ENCODE results near the gene RPS6KA2.
A peak's percentile ranks its signal among the peaks of the same experiment; 100 is the strongest.

RPS6KA2 gene

DNA sequence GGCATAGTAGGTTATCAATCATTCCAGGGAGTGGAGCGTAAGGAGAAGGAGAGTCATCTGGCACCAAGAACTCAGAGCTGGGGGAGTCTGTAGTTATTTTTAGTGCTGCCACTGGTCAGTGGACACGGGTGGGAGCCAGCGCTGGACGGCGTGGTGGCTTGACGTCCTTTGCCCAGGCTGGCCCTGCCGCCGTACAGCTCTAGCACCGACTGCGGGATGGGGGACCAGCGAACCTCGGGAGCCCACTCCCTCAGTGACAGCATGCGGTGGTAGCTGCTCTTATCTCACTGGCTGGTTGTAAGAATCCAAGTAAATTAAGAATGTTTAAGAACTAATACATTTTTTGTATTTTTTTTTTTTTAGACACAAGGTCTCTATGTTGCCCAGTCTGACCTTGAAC is 32.5 kb upstream of the RPS6KA2 start:
- Mint-ChIP-seq H3K4me1 (peaks cover 17% of the 10 kb centered on the region), H3K36me3 (ENCODE audit: low read depth) (no peaks in the 10 kb centered on the region), H3K4me3 (no peak overlapping the region), H3K27me3 (ENCODE audit: low read depth) (peaks cover 23% of the 10 kb centered on the region), H3K27ac (no peak overlapping the region), H3K9me3 (no peaks in the 10 kb centered on the region)
- TF ChIP-seq, protein P1, sequence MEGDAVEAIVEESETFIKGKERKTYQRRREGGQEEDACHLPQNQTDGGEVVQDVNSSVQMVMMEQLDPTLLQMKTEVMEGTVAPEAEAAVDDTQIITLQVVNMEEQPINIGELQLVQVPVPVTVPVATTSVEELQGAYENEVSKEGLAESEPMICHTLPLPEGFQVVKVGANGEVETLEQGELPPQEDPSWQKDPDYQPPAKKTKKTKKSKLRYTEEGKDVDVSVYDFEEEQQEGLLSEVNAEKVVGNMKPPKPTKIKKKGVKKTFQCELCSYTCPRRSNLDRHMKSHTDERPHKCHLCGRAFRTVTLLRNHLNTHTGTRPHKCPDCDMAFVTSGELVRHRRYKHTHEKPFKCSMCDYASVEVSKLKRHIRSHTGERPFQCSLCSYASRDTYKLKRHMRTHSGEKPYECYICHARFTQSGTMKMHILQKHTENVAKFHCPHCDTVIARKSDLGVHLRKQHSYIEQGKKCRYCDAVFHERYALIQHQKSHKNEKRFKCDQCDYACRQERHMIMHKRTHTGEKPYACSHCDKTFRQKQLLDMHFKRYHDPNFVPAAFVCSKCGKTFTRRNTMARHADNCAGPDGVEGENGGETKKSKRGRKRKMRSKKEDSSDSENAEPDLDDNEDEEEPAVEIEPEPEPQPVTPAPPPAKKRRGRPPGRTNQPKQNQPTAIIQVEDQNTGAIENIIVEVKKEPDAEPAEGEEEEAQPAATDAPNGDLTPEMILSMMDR (IDR thresholded peaks at IDR 0.05; ENCODE audit: unreplicated experiment in 3 of 3), result no peak

DNA sequence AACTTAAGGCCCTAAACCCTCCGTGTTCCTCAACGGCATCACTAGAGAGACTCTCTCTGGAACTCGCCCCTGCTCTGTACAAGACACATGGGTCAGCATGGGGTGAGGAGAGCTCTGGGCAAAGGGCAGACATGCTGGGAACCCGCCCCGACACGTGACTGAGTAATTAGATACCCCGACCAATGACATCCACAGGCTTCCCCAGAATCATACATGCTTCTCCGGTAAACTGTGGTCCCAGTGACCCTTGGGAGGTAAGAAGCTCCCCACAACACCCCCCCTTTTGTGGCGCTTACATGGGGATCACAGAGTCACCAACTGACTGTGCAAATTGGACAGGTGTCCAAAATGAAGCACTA is 31.7 kb upstream of the RPS6KA2 start:
- Mint-ChIP-seq H3K36me3 (ENCODE audit: low read depth) (no peaks in the 10 kb centered on the region), H3K9me3 (no peaks in the 10 kb centered on the region), H3K27ac (no peak overlapping the region), H3K27me3 (ENCODE audit: low read depth) (peaks cover 23% of the 10 kb centered on the region), H3K4me3 (no peak overlapping the region), H3K4me1 (peaks cover 17% of the 10 kb centered on the region)
- TF ChIP-seq, protein P1 (IDR thresholded peaks at IDR 0.05; ENCODE audit: unreplicated experiment in 3 of 3), result no peak

DNA sequence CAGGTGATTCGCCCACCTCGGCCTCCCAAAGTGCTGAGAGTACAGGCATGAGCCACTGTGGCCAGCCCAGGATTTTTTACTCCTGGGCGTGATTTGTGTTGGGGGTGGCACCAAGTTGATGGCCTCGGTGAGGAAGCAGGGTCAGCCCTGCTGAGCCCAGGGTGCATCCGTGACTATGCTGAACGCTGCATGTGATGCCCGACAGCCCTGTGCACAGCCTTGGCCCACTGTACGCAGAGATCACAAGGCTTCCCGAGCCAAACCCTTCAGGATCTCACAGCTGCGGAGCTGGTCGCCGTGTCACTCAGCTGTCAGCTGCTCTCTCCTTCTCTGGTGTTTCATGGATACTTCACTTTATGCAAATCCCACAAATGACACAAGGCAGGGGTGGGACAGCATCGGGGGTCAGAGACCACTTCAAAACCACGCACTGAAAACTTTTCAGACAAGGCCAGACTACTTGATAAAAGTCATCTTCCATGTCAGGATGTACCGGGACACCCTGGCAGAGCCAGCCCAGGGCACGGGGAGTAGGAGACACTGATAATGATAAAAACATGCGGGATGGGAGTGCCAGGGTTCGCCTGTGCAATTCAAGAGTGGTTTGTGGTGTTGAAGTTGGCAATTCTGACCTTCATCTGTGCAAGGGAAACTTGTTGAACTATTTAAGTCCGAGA is 31.2 kb upstream of the RPS6KA2 start:
- H3K4me1 Mint-ChIP-seq, result peaks cover 17% of the 10 kb centered on the region
- no peaks in the 10 kb centered on the region for H3K9me3 Mint-ChIP-seq
- TF ChIP-seq, protein P1 (IDR thresholded peaks at IDR 0.05; ENCODE audit: unreplicated experiment in 3 of 3), result no peak

DNA sequence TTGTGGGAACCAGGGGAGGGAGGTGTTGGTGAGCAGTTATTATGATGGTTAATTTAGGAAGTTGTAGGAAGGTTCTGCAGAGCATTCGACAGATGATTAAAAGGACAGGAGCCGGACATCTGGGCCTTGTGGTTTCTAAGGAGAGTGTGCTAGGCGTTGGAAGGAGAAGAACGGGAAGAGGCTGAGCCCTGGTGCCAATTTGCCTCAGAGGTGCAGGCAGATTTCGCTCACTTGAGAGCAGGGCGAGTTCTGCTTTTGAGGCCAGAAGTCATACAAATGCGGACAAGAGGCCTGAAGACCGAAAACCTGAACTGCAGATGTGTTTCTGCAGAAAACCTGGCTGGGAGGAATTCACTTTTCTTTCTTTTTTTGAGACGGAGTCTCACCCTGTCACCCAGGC is 30.5 kb upstream of the RPS6KA2 start:
- no peak overlapping the region for H3K4me3 Mint-ChIP-seq
- peaks cover 17% of the 10 kb centered on the region for H3K4me1 Mint-ChIP-seq
- no peaks in the 10 kb centered on the region for H3K36me3 Mint-ChIP-seq (ENCODE audit: low read depth)
- H3K27me3 Mint-ChIP-seq (ENCODE audit: low read depth), result peaks cover 14% of the 10 kb centered on the region
- H3K9me3 Mint-ChIP-seq, result no peaks in the 10 kb centered on the region
- TF ChIP-seq, protein P1 (IDR thresholded peaks at IDR 0.05; ENCODE audit: unreplicated experiment in 3 of 3), result no peak
- no peak overlapping the region for H3K27ac Mint-ChIP-seq

More for the DNA sequence above, 31.2 kb upstream of the RPS6KA2 start:
- no peak overlapping the region for H3K27ac Mint-ChIP-seq
- no peaks in the 10 kb centered on the region for H3K36me3 Mint-ChIP-seq (ENCODE audit: low read depth)
- peaks cover 19% of the 10 kb centered on the region for H3K27me3 Mint-ChIP-seq (ENCODE audit: low read depth)
- H3K4me3 Mint-ChIP-seq, result no peak overlapping the region

DNA sequence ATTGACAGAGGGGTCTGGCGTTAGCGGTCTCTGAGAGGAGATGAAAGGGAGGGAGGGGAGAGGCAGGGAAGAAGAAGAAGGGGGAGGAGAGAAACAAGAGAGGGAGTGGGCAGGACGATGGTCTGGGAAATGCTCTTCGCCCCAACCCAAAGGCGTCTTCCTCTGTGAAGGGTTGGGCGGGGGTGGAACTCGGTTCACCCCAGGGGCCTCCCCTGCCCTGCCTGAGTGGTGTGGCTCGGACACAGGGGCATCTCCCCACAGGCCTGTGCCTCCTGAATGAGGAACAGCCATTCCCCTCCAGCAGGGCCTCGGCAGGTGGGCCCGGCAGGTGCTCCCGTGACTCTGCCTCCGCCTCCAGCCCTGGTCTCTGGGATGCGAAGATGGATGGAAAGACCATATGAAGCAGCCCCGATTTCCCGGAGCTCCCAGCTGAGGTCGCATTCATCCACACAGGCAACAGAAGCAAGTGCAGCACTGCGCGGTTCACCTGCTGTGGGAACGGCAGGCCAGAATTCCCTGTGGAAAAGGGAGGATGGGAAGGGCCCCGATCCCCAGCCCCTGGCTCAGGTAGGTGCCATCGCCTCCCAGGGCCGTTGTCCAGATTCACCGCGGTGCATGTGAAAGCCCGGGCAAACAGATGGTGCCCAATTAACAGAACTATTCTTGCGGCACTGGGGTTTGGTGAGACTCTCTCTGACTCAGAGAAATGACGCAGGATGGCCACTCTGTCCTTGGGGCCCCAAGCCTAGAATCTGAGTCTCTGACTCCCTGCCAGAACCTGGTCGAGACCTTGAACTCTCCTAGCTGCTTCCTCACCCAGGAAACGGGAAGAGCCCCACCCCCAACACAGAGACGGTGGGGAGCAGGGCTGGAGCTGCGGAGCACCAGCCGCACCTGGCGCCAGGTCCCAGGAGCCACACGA is 29.4 kb upstream of the RPS6KA2 start:
- peak overlapping the region in 2 of 3 experiments; percentile 6 to 41 for H3K4me3 Mint-ChIP-seq
- no peaks in the 10 kb centered on the region for H3K36me3 Mint-ChIP-seq (ENCODE audit: low read depth)
- H3K9me3 Mint-ChIP-seq, result no peaks in the 10 kb centered on the region
- H3K4me1 Mint-ChIP-seq, result peaks cover 17% of the 10 kb centered on the region
- TF ChIP-seq, protein P1 (IDR thresholded peaks at IDR 0.05; ENCODE audit: unreplicated experiment in 3 of 3), result no peak
- peaks cover 14% of the 10 kb centered on the region for H3K27me3 Mint-ChIP-seq (ENCODE audit: low read depth)
- H3K27ac Mint-ChIP-seq, result no peak overlapping the region
